NCI-H146 treated with DMSO at 0.1 percent for 48 hours (cell line): ENCODE results near the gene MTFP1.
A peak's percentile ranks its signal among the peaks of the same experiment; 100 is the strongest.
"Not testable (repeated sequence)": the region's sequence is repeated elsewhere in the genome, so short reads cannot be mapped to it uniquely, and the experiment has no call there.

Source experiments
- DNase-seq: peaks from one replicate; lab custom pipeline; 2025; ENCODE audit not compliant: unreplicated experiment; lab: John Stamatoyannopoulos, UW

MTFP1 gene

GRCh38 chr22:30401024-30401423 lies 24.5 kb upstream of the MTFP1 start:
- DNase-seq: not testable (repeated sequence)

DNA sequence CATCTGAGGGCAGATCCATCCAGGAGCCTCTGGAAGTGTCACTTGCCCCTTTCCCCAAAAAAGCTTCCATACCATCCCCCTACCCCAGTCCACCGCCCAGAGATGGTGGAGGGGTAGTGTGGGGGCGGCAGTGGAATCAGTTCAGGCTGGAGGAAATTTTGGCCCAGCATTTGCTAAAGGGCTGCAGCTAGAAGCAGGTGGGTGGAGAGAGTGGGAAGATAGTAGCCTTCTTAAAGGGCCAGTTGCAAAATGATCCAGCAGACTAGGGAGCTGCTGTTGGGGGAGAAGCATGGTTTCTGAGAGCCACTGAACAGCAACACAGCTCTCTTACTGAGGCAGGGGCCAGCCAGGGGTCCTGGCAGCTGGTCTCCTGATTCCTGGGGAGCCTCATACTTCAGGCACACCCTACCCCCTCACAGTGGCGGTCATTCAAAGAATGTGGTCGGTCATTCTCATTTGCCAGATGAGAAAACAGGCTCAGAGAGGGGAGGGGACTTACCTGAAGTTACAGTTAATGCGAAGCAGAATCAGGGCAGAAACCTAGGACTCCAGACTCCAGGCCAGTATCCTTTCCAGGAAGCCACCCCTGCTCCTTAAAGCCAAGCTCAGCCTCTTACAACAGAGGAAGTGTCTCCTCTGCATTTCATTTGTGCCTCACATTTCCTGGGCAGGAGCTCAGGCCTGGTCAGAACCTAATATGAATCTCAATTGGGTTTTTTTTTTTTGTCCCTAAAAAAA lies 23.4 kb upstream of the MTFP1 start:
- no peak for DNase-seq

GRCh38 chr22:30402766-30403104 lies 22.8 kb upstream of the MTFP1 start:
- DNase-seq: not testable (repeated sequence)

DNA sequence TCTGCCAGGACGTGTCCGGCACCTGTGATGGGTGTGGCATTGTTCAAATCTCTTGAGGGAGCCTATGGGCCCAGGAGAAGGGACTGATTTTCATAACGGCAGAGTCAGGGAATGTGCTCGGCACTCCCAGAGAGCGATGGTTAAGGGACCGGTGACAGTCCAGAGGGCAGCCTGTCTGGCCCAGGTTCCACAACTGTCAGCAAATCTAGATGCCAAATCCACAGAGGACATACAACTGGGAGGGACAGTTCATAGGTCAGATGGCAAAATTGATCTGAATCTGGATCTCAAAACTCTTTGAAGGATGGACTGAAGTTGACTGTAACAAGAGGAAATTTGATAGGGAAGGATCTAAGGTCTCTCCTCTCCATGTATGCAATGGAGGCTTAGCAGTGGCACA lies 21.3 kb upstream of the MTFP1 start:
- no peak for DNase-seq

DNA sequence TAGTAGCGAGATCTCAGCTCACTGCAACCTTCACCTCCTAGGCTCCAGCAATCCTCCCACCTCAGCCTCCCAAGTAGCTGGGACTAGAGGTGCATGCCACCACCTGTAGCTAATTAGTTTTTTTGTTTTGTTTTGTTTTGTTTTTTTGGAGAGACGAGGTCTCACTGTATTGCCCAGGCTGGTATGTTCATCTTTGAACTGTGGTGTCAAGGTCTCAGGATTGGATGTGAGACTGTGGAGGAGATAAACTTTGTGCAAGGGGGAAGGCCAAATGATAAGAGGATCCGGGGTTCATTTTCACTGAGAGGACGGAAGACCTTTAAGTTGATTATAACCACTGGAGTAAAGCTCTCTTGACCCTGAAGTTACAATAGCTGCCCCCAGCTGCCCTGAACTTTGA lies 19.8 kb upstream of the MTFP1 start:
- no peak for DNase-seq

- DNase-seq: no peak
Observed at GRCh38 chr22:30406400-30406799, 19.2 kb upstream of the MTFP1 start.

DNA sequence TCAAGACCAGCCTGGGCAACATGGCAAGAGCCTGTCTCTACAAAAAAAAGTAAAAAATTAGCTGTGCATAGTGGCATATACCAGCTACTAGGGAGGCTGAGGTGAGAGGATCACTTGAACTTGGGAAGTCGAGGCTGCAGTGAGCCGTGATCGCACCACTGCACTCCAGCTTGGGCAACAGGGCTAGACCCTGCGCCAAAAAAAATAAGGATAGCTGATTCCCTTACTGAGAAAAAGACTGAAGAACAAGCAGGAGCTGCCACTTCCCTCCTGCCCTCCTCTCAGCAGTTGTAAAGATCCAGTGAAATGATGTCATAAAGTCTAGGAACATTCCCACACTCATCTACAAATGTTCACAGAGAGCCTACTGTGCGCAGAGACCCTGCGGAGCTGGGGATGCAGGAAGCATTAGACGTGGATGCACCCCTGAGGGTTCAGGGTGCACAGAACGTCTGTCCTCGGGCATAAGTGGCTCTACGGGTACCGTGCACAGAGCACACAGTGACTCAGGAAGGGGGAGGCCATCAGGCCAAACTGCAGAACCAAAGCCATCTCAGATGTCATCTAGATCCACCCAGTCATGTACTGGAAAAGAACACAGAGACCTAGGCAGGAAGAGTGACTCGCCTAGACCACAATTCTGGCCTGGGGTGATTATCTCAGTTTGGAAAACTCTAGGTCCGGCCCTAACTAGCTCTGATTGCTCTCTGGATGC lies 17.0 kb upstream of the MTFP1 start:
- DNase-seq: no peak

DNA sequence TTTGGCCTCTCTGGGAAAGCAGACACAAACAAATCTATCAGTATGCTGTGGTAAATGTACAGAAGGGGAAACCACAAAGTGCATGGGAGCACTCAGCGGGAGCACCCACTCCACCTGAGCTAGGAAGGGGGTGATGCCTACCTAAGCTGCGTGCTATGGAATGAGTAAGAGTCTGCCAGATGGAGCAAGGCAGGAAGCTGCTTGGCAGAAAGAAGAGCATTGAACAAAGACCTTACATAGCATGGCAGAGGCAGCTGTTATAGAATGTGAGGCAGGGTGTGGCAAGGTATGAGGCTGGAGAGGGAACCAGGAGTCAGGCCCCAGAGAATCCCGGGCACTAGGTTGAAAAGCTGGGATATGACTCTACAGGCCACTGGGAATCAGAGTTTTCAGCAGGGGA lies 13.8 kb upstream of the MTFP1 start:
- DNase-seq: no peak

GRCh38 chr22:30413001-30413400 lies 12.6 kb upstream of the MTFP1 start:
- no peak for DNase-seq

DNA sequence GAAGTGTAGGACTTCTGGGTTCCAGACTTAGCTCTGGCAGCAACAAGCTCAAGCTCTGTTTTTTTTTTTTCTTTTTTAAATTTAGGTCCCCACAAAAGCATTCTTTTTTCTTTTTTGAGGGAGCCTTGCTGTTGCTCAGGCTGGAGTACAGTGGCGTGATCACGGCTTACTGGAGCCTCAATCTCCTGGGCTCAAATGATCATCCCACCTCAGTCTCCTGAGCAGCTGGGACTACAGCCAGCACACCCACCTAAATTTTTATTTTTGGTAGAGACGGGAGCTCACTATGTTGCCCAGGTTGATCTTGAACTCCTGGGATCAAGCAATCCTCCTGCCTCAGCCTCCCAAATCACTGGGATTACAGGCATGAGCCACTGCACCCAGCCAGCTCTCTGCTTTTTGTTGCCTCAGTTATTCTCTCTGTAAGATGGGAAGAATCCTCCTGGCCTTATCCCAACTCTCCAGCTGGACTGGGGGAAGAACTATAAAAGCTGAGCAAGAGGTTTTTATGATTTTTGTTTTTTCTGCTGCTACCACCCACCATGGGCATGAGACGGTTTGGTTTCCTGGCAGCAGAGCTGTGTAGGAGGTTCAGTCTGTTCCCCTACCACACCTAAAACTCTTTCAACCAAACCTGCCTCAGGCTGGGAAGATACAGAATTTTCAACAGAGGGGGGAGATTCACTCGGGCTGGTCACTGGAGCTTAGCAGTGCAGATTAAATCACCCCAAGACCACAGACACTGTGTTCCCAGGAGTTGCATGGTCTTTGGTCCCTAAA lies 11.6 kb upstream of the MTFP1 start:
- no peak for DNase-seq

DNA sequence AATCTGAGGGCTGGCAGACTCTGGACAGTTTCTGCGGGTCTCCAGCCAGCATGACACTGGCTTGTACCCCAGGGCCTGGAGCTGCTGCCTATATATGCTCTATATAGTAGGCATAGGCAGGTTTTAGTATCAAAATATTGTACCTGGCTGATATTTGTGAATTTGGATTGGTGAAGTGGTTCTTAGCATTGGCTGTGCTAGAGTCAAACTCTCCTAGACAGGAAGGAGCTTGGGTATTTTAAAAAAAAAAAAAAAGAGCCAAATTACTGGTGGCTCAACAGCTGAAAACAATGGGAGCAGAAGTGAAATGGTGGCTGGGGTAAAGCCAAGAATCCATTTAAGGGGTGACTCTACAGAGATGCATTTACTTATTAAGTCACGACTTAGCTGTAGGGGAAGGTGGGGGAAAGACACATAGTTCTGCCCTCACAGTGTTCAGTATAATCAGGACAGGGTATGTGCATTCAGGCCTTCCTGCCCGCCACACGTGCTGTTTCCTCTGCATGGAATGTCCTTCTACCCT lies 11.0 kb upstream of the MTFP1 start:
- DNase-seq: no peak

- DNase-seq: no peak
Observed at GRCh38 chr22:30416403-30416802, 9.2 kb upstream of the MTFP1 start.

- DNase-seq: no peak
Observed at GRCh38 chr22:30416837-30417236, 8.7 kb upstream of the MTFP1 start.

DNA sequence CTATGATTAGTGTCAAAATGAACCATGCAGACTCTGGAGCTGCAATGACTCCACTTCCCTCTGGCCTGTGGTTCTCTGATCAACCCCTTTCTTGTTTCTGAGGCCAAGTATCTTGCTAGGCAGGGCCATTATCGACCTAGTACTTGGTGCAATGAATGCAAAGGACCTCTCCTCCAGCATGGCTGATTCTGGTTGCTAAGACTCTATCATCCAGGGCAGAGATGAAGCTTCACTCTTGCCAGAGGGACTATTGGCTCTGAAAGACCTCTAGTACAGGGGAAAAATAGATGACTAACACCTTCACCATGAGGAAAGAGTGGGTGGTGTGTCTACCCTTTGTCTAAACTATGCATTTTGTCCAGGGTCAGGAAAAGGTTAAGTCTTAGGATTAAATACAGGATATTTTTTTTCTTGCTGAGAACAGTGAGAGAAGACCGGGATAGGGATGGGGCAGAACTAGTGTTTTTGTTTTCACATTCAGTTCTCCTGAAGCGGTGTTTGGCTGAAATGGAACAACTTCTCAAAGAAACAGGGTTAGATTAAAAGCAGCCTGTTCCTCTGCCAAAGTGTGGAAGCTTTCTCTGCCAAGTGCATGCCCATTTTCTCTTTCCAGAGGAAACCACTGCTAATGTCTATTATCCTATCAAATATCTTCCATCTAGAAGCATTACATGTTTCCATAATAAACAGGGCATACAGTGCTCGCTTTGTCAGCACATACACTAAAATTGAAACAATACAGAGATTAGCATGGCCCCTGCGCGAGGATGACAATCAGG lies 5.0 kb upstream of the MTFP1 start:
- DNase-seq: no peak

DNA sequence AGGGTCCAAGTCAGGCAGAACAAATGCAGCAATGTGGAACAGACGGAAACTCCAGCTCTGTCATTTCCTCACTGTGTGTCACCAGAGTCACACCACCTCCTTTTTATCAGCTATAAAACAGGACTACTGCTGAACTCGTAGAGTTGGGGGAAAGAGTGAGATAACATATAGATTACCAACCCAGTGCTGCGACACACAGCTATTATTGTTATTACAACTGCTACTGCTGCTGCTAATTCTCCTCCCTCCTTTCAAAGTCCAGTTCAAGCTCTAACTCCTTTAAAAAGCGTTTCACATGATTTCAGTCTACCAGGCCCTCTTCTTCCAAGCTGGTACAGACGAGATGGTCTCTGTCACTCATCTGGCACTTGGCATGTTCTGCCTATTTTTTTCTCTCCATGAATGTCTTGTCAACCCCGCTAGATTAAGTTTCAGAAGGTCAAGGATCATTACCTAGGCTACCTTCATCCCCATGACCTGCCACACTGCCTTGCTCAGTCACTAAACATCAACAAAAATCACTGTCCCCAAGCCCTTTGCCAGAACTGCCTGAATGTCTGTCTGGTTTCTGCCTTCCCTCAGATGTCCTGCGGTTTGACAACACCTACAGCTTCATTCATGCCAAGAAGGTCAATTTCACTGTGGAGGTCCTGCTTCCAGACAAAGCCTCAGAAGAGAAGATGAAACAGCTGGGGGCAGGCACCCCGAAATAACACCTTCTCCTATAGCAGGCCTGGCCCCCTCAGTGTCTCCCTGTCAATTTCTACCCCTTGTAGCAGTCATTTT lies 3.7 kb upstream of the MTFP1 start:
- DNase-seq: no peak

- peak; percentile 61 for DNase-seq
Observed at GRCh38 chr22:30422481-30423300, 2.9 kb upstream of the MTFP1 start.

DNA sequence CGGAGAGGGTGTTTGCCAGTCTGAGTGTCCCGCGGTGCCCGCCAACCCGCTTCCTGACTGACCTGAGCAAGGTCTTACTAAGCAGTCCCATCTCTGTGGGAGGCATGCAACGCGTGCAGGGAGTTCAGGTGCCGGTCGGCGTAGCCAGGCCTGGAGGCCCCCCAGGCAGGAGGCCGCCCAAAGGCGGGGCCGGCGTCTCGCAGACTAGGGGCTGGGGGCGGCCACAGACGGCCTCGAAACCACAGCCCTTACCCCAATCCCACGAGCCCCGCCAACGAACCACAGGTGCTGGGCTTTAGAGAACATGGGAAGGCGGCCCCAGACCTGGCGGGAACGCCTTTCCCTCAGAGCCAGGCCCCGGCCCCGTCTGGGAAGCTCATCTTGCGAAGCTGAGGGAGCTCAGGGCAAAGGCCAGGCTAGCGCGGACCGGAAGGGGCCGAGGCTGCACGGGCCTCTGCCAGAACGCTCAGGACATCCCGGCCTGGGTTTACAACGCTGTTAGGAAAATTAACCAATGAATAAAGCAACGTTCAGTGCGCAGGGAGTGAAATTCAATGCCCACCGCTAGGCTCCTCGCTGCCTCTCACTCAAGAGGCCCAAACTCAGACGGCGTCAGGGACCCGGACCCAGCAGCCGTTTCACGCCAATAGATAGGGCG lies 2.1 kb upstream of the MTFP1 start:
- DNase-seq: peak; percentile 65

GRCh38 chr22:30423959-30424533 lies 1.5 kb upstream of the MTFP1 start:
- peak; percentile 94 for DNase-seq
